Measurements from ENCODE around the gene NSRP1. TPM values are rescaled to one million over a fixed set of nuclear protein-coding genes. Genes with fewer than 3 reads are reported as not detected.
"Not testable (repeated sequence)": the region's sequence is repeated elsewhere in the genome, so short reads cannot be mapped to it uniquely, and the experiment has no call there.

The NSRP1 gene
- total RNA-seq, 1 experiment from 2014 or later, result 17.9 TPM

DNA sequence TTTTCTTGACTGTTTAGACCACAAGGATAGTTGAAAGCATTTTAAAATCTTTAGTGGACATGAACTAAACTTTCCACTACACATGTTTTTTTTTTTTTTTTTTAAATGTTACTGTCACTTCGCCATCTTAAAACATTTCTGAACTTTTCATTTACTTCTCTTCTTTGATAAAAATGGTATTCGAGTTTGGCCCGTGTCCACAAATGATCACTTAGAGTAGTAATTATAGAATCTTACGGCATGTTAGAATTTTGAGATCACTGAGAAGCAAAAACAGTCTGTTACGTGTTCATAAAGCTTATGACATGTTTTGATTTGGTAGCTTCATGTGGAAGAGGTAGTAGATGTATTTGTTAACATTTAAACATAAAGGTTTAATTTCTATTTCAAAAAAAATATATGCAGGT is 1.1 kb downstream of the NSRP1 start:
- no peak for DNase-seq (ENCODE audit: extremely low read depth, low read depth)

- DNase-seq (ENCODE audit: extremely low read depth, low read depth), result not testable (repeated sequence)
Measured at GRCh38 chr17:30118635-30119034, 2.0 kb downstream of the NSRP1 start.

DNA sequence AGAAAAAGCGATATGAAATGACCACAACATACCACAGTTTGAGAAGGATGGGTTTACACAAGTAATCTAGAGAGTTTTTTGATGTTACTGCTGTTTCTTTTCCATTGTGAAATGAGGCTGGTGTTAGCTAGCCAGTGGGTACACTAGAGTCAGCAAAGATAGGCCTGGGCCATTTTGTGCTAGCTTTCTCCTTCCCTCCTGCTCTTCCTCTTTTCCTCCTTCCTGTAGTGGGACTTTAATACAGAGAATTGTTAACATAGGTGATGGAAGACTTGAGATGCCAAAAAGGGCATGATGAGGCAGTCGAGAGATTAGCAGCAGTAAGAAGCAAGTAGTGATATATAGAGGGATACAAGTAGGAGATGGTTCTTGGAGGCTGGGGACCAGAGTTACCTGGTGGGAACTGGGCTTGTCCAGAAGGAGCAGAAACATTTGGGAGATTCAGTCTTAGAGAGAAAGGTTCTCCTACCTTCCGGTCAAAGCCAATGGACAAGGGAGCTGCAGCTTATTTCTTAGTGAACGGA is 7.7 kb downstream of the NSRP1 start:
- no peak for DNase-seq (ENCODE audit: extremely low read depth, low read depth)

GRCh38 chr17:30130121-30130520 is 13.5 kb downstream of the NSRP1 start:
- DNase-seq (ENCODE audit: extremely low read depth, low read depth), result no peak

GRCh38 chr17:30132615-30133014 is 16.0 kb downstream of the NSRP1 start:
- no peak for DNase-seq (ENCODE audit: extremely low read depth, low read depth)

DNA sequence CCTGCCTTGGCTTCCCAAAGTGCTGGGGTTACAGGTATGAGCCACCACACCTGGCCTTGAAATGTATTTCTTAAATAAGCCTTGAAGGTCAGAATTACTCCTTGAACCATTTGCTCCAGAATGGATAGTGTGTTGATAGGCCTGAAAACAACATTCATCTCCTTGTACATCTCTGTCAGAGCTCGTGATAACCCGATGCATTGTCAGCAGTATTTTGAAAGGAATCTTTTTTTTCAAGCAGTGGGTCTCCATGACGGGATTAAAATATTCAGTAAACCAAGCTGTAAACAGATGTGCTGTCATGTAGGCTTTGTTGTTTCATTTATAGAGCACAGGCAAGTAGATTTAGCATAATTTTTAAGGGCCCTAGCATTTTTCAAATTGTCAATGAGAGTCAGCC is 16.6 kb downstream of the NSRP1 start:
- DNase-seq (ENCODE audit: extremely low read depth, low read depth), result no peak

DNA sequence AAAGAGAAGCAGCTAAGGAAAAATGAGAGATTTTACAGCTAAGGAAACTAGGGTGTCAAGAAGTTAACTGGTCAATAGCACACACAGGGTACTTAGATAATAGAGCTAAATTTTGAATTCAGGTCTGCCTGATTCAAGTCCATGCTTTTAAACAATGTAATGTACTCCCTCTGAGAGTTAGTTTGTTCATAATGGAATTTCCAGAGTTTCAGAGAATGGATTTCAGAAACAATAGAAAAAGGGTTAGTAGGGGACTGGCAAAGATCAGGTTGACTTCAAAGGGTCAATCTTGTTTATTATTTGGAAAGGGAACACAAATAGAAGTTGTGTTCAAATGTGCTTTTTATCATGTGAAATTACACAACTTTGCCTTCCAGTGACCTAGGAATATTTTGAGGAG is 17.9 kb downstream of the NSRP1 start:
- DNase-seq (ENCODE audit: extremely low read depth, low read depth), result no peak

GRCh38 chr17:30137158-30137557 is 20.5 kb downstream of the NSRP1 start:
- no peak for DNase-seq (ENCODE audit: extremely low read depth, low read depth)

DNA sequence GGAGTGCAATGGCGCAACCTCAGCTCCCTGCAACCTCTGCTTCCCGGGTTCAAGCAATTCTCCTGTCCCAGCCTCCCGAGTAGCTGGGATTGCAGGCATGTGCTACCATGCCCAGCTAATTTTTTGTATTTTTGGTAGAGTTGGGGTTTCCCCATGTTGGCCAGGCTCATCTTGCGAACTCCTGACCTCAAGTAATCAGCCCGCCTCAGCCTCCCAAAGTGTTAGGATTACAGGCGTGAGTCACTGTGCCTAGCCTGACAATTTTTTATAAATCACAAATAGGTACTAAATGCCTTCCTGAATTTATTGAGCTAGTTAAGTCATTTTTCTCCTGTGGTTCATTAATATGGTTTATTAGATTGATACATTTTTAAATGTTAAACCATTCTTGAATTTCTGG is 31.2 kb downstream of the NSRP1 start:
- not testable (repeated sequence) for DNase-seq (ENCODE audit: extremely low read depth, low read depth)

DNA sequence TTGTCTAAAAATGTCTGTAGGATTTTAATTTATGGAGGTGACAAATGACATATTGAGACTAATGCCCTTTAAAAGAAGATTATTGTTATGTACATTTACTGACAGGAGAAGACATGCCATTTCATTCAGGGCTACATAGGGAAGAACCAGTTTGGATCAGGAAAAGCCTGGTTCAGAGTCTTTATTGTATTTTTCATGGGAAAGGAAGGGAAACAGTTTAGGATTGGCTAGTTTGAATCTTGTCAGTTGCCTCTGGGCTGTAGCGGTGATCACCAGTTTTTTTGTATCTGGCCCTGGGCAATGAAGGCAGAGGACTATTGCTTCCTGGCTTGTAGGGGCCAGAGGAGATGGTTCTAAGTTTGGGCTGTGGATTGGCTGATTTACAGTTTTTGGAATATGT is 31.8 kb downstream of the NSRP1 start:
- DNase-seq (ENCODE audit: extremely low read depth, low read depth), result no peak

DNA sequence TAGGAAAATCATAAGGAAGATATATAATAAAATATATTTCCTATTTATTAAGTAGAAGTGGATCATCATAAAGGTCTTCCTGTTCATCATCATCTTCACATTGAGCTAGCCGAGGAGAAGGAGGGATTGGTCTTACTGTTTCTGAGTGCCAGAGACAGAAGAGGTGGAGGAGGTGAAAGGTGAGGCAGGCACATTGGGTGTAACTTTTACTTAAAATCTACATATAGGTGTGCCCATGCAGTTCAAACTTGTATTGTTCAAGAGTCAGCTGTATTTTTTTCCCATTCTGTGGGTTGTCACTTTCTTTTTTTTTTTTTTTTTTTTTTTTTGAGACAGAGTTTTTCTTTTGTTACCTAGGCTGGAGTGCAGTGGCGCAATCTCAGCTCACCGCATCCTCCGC is 34.9 kb downstream of the NSRP1 start:
- no peak for DNase-seq (ENCODE audit: extremely low read depth, low read depth)

DNA sequence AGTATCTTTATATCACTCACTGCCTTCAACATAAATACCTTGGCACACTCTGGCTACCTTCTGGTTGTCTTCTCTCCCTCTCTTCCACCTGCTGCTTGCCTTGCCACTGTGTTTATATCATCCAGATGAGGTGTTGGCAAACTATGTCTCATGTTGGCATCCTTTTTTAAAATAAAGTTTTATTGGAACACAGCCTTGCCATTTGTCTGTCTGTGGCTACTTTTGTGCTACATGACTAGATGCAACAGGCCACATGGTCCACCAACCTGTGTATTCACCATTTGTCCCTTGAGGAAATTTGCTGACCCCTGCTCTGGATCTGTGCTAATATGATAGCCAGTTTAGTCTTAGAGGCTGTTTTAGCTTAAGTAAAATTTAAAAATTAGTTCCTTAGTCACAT is 36.8 kb downstream of the NSRP1 start:
- no peak for DNase-seq (ENCODE audit: extremely low read depth, low read depth)

DNA sequence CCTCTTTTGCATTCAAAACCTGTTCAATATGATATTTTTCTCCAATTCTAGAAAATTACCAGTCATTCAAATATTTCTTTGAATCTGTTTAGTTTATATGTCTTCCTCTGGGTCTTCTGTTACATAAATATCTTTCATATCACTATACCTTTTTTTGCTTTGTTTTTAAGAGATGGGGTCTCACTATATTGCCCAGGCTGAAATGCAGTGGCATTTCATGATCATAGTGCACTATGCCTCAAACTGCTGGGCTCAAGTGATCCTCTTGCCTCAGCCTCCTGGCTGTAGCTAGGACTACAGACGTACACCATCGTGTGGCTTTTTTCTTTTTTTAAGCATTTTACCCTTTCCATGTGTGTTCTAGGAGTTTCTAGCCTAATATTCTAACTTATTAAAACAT is 38.8 kb downstream of the NSRP1 start:
- no peak for DNase-seq (ENCODE audit: extremely low read depth, low read depth)

DNA sequence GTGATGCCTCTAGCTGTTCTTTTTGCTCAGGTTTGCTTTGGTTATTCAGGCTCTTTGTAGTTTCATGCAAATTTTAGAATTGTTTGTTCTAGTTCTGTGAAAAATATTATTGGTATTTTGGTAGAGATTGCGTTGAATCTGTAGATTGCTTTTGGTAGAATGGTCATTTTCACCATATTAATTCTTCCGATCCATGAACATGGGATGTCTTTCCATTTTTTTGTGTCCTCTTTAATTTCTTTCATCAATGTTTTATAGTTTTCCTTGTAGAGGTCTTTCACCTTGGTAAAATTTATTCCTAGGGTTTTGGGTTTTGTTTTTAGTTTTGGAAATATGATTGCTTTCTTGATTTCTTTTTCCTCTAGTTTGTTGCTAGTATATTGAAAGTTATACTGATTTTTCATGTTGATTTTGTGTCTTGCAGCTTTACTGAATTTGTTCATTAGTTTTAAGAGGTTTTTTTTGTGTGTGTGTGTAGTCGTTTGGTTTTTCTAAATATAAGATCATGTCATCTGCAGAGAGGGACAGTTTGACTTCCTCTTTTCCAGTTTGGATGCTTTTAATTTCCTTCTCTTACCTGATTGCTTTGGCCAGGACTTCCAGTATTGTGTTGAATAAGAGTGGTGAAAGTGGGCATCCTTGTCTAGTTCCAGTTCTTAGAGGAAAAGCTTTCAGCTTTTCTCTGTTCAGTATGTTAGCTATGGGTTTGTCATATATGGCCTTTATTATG is 42.4 kb downstream of the NSRP1 start:
- no peak for DNase-seq (ENCODE audit: extremely low read depth, low read depth)

DNA sequence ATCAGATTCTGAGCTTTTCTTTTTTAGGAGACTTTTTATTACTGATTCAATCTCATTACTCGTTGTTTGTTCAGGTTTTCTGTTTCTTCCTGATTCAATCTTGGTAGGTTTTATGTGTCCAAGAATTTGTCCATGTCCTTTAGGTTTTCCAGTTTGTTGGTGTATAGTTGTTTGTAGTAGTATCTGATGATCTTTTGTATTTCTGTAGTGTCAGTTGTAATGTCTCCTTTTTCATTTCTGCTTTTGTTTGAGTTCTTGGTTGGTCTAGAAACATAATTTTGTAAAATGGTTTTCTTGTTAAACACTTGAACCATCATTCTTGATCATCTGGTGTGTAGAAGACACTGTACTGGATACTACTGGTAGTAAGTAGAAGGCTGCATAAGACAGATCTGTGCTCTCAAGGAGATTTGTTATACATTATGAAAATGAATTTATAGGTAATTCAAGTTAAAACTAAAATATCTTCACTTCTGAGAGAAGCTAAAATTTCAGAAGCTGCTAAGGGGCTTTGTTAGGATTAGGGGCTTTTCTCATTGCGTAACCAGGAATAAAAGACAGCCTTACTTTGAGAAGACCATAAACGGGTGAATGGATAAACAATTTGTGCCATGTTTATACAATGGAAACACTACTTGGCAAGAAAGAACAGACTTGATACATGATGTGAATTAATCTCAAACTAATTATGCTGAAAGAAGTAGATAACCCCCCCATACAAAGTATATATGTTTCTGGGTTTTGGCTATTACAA is 44.0 kb downstream of the NSRP1 start:
- no peak for DNase-seq (ENCODE audit: extremely low read depth, low read depth)

DNA sequence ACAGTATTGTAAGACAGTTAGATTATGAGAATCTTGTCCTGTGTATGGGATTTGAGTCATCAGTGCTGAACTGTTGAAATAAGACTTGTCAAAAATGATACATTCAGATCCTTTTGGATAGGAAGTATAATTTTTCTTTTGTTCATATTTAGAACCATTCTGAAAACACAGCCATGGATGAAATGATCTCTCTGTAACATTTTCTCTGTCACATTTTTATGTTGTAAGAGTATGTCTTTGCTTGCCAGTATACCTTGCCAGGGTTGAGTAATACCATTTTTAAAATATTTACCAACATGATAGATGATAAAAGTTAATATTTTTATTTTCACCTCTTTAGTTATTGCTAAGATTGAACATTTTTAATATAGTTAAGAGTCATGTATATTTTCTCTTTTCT is 45.0 kb downstream of the NSRP1 start:
- no peak for DNase-seq (ENCODE audit: extremely low read depth, low read depth)

- DNase-seq (ENCODE audit: extremely low read depth, low read depth), result no peak
Measured at GRCh38 chr17:30164531-30164930, 47.9 kb downstream of the NSRP1 start.

DNA sequence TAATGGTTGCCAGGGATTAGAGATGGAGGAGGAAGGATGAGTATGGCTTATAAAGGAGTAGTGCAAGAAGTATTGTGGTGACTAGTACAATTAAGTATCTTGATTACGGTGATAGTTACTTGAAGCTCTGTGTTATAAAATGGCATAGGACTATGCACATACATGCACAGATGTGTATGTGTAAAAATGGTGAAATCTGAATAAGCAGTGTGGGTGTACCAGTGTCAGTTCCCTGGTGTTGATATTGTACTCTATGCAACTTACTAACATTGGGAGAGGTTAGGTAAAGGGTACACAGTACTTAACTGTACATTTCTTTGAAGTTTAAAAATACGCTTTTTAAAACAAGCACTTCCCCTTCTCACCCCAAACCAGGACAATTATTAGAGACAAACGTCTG is 48.5 kb downstream of the NSRP1 start:
- DNase-seq (ENCODE audit: extremely low read depth, low read depth), result no peak

- DNase-seq (ENCODE audit: extremely low read depth, low read depth), result no peak
Measured at GRCh38 chr17:30165960-30166359, 49.3 kb downstream of the NSRP1 start.

- no peak for DNase-seq (ENCODE audit: extremely low read depth, low read depth)
Measured at GRCh38 chr17:30170415-30170987, 53.9 kb downstream of the NSRP1 start.

GRCh38 chr17:30172560-30172959 is 55.9 kb downstream of the NSRP1 start:
- DNase-seq (ENCODE audit: extremely low read depth, low read depth), result no peak

DNA sequence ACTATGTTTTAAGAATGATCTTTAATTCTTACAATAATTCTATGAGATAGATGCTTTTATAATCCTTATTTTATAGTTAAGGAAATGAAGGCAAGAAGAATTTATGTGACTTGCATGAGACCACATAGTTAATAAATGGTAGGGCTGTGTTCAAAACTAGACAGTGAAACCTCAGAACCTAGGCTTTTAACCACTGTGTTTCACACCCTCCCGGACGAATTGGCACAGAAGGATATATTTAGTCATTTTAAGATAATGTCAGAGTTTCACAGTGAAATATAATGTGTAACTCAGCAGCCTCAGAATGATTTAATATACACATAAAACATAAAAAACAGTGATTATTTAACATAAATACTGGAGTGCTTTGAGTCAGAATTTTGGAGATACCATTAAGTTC is 57.0 kb downstream of the NSRP1 start:
- no peak for DNase-seq (ENCODE audit: extremely low read depth, low read depth)

Data from NCI-H460 (cell line).